ENCODE results near the gene MAB21L4. TPM values are rescaled to one million over a fixed set of nuclear protein-coding genes. Genes with fewer than 3 reads are reported as not detected.

MAB21L4 gene
- total and polyA plus RNA-seq, 2 of the 8 experiments (the other 6 are each of a cell fraction or from before 2014, with no cell fraction given), result 0.11 TPM; not detected in 1

DNA sequence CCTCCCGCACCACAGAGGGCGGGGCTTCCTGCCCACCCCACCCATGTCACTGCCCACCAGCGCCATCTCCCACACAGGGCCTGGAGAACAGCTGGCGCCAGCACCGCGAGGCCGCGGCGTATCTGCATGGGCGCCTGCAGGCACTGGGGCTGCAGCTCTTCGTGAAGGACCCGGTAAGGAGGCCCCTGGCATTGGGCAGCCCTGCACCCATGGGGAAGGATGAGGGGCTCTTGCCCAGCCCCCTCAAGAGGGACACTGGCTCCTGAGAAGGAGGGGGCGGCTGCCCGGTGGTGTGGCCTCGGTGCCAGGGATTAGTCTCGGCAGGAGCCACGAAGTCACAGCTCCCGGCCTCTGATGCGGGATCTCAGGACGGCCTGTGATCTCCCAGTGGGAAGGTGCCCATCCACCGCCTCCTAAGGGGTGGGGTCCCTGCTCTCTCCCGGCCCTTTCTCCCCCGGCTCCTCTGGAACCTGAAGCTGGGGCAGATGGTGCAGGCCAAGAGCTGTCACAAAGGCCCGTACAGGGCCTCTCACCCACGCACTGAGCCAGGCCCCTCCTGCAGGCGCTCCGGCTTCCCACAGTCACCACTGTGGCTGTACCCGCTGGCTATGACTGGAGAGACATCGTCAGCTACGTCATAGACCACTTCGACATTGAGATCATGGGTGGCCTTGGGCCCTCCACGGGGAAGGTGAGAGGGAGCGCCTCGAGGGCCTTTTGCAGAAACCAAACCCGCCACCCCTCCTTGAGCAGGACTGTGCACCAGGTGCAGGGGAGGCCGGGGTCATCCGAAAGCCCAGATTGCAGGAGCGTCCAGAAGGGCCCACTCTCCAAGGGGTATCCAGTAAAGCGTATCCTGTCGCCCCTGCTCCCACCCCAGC, 18.3 kb downstream of the MAB21L4 start:
- H3K4ac ChIP-seq (replicated peaks; ENCODE audit: insufficient read length, low read depth, low read length), result no peak overlapping the region
- H2AFZ ChIP-seq (ENCODE audit: low read length), result no peak overlapping the region
- no peak overlapping the region for H3K56ac ChIP-seq (replicated peaks; ENCODE audit: insufficient read length, low read depth, low read length)
- no peaks in the 10 kb centered on the region for H3K36me3 ChIP-seq (ENCODE audit: control insufficient read depth in 2 of 4, insufficient read depth in 4 of 4, low read length in 3 of 4)
- ChIA-PET CTCF (ENCODE audit: partially characterized antibody) (interaction anchor here (0.6 to 1.7 kb wide), 7 partner anchors 16 to 201 kb away, joined by 3 to 7 read pairs (median 3); no protein-coding TSS in a partner anchor), POLR2A (ENCODE audit: partially characterized antibody) (no interaction called here)
- no peak overlapping the region for H2BK12ac ChIP-seq (ENCODE audit: low read depth, low read length)
- H3K79me2 ChIP-seq (ENCODE audit: control insufficient read depth in 1 of 2, insufficient read depth in 2 of 2, low read length in 2 of 2), result no peaks in the 10 kb centered on the region
- H3K4me3 ChIP-seq (ENCODE audit: extremely low read depth in 1 of 4, insufficient read depth in 2 of 4, low read depth in 3 of 4, low read length in 4 of 4), result no peak overlapping the region
- no peaks in the 10 kb centered on the region; a peak in 1 of 7 replicates for H3K4me1 ChIP-seq (replicated peaks in 1 of 4; ENCODE audit: control insufficient read depth in 3 of 4, insufficient read depth in 4 of 4, low read length in 3 of 4)
- WGBS, 2 experiments (ENCODE audit: extremely low coverage in 1 of 2, insufficient coverage in 1 of 2, insufficient read length in 1 of 2, insufficient replicate concordance in 2 of 2, low coverage in 1 of 2, low lambda C conversion rate in 2 of 2, missing lambda C conversion rate in 1 of 2), result 90% methylated on average over 29 of the region's 40 CpGs; no CpG with 5 or more reads in 1 of the 2 experiments
- H3K79me1 ChIP-seq (ENCODE audit: low read depth, low read length), result no peaks in the 10 kb centered on the region
- no peaks in the 10 kb centered on the region for H3K23me2 ChIP-seq (ENCODE audit: low read depth, low read length)
- H2BK120ac ChIP-seq (replicated peaks; ENCODE audit: low read depth, low read length), result no peak overlapping the region
- H3K4me2 ChIP-seq (ENCODE audit: insufficient read depth in 1 of 2, low read depth in 2 of 2, low read length in 2 of 2), result no peak overlapping the region
- DNase-seq (ENCODE audit: low read depth in 1 of 2, low spot score in 2 of 2) (no peak), FAIRE-seq (no peak)
- H2AK5ac ChIP-seq (ENCODE audit: low read depth, low read length), result no peak overlapping the region
- H3K14ac ChIP-seq (ENCODE audit: insufficient read length), result no peak overlapping the region
- no peak overlapping the region for H3K23ac ChIP-seq (ENCODE audit: insufficient read length)
- no peaks in the 10 kb centered on the region for H3K27me3 ChIP-seq (replicated peaks in 1 of 4; ENCODE audit: control insufficient read depth in 3 of 4, extremely low read depth in 1 of 4, insufficient read depth in 3 of 4, low read length in 3 of 4)
- H2BK15ac ChIP-seq (ENCODE audit: low read length), result no peak overlapping the region
- no peak overlapping the region for H4K5ac ChIP-seq (ENCODE audit: insufficient read length, low read depth, low read length)
- no peaks in the 10 kb centered on the region for H3K9me3 ChIP-seq (ENCODE audit: insufficient read depth in 2 of 2, low read depth in 1 of 2, low read length in 1 of 2)
- H4K20me1 ChIP-seq (replicated peaks in 1 of 2; ENCODE audit: control insufficient read depth in 1 of 2, insufficient read depth in 2 of 2, low read length in 2 of 2), result no peaks in the 10 kb centered on the region
- H2BK5ac ChIP-seq (ENCODE audit: low read depth, low read length), result no peak overlapping the region
- no peak overlapping the region for H4K8ac ChIP-seq (ENCODE audit: extremely low read depth, insufficient read depth, low read length)
- no peak overlapping the region for H3K27ac ChIP-seq (ENCODE audit: low read depth, low read length)
- no peak overlapping the region for H3K18ac ChIP-seq (ENCODE audit: extremely low read depth, low read length)
- no peak overlapping the region for H3K9ac ChIP-seq (replicated peaks in 1 of 4; ENCODE audit: extremely low read depth in 1 of 4, low read depth in 3 of 4, low read length in 3 of 4)
- H4K91ac ChIP-seq (replicated peaks; ENCODE audit: insufficient read length, low read length), result no peak overlapping the region
- H2BK20ac ChIP-seq (ENCODE audit: low read length), result no peak overlapping the region
- TF ChIP-seq CHD1 (IDR thresholded peaks at IDR 0.05; ENCODE audit: low read depth, low read length) (no peak), EP300 (IDR thresholded peaks at IDR 0.05; ENCODE audit: borderline replicate concordance in 1 of 2, low read depth in 2 of 2, low read length in 2 of 2) (no peak), KDM5A (IDR thresholded peaks at IDR 0.05; ENCODE audit: low read length) (no peak), RXRA (IDR thresholded peaks at IDR 0.05; ENCODE audit: insufficient read depth, low read depth, low read length) (no peak), NRF1 (IDR thresholded peaks at IDR 0.05; ENCODE audit: low read depth, low read length) (no peak), SP2 (IDR thresholded peaks at IDR 0.05; ENCODE audit: low read length) (no peak), HDAC2 (IDR thresholded peaks at IDR 0.05; ENCODE audit: borderline replicate concordance in 1 of 2, low read depth in 2 of 2, low read length in 2 of 2) (no peak), KDM4A (IDR thresholded peaks at IDR 0.05; ENCODE audit: low read depth, low read length, severe bottlenecking) (no peak)

All from H1 (cell line).